Tibial artery (tissue), 4 donors: Measurements from ENCODE around the gene BLACAT1.
"Not testable (repeated sequence)": the region's sequence is repeated elsewhere in the genome, so short reads cannot be mapped to it uniquely, and the experiment has no call there.

ENCODE experiments used
- DNase-seq, 2 donors: peaks; one replicate each; pipeline ENCODE4 v3.0.0-alpha.2; 2019
- H3K27ac ChIP-seq, 2 donors: fragments of 200-600 bp; sonication (generic) in 1 of 2; 1 replicate in 1 of 2; 2 replicates in 1 of 2; pipeline ENCODE4 v1.5.1; 2018 to 2019; ENCODE audit warnings: mild to moderate bottlenecking in 1 of 2
- H3K27me3 ChIP-seq, 2 donors: fragments of 200-600 bp; sonication (generic) in 1 of 2; one replicate each; pipeline versions ENCODE4 v1.5.1 to v1.6.0; 2016 to 2019
- H3K36me3 ChIP-seq, 3 donors: fragments of 200-600 bp; sonication (generic) in 2 of 3; one replicate each; pipeline ENCODE4 v1.5.1; 2016 to 2019; ENCODE audit warnings: mild to moderate bottlenecking in 2 of 3
- H3K4me1 ChIP-seq, 4 donors: fragments of 200-600 bp; sonication (generic) in 2 of 4; 1 replicate in 3 of 4; 2 replicates in 1 of 4; pipeline ENCODE4 v1.5.1; 2016 to 2019
- H3K4me3 ChIP-seq, 2 donors: fragments of 200-600 bp; sonication (generic) in 1 of 2; 1 replicate in 1 of 2; 2 replicates in 1 of 2; pipeline ENCODE4 v1.5.1; 2018 to 2019; ENCODE audit warnings: mild to moderate bottlenecking in 2 of 2
- H3K9me3 ChIP-seq, 3 donors: fragments of 200-600 bp; sonication (generic) in 1 of 3; one replicate each; pipeline ENCODE4 v1.5.1; 2016 to 2019
- intact Hi-C: fragments of 100-400 bp; cut with DNase I; formaldehyde crosslinking; loops from one replicate; pipeline ENCODE4 v1.15.0; 2023; ENCODE audit warnings: low total_unique reads
- TF ChIP-seq, protein P1 (sequence below), 2 experiments: fragments of 200-600 bp in 1 of 2; fragments of 450-650 bp in 1 of 2; IDR thresholded peaks; one replicate each; pipeline ENCODE4 v1.5.1; 2017 to 2019; ENCODE audit warnings: antibody characterized with exemption in 2 of 2, mild to moderate bottlenecking in 1 of 2, moderate library complexity in 1 of 2

Gene BLACAT1

GRCh38 chr1:205436776-205437410, 19.0 kb downstream of the BLACAT1 start:
- Histone ChIP-seq H3K9me3 (no peaks in the 10 kb centered on the region), H3K36me3 (no peaks in the 10 kb centered on the region), H3K27ac (no peak overlapping the region), H3K27me3 (peaks cover 0 to 43% of the 10 kb centered on the region in 2 donors), H3K4me3 (no peak overlapping the region), H3K4me1 (peaks cover 0 to 20% (median 13%) of the 10 kb centered on the region in 4 donors)
- TF ChIP-seq, protein P1, sequence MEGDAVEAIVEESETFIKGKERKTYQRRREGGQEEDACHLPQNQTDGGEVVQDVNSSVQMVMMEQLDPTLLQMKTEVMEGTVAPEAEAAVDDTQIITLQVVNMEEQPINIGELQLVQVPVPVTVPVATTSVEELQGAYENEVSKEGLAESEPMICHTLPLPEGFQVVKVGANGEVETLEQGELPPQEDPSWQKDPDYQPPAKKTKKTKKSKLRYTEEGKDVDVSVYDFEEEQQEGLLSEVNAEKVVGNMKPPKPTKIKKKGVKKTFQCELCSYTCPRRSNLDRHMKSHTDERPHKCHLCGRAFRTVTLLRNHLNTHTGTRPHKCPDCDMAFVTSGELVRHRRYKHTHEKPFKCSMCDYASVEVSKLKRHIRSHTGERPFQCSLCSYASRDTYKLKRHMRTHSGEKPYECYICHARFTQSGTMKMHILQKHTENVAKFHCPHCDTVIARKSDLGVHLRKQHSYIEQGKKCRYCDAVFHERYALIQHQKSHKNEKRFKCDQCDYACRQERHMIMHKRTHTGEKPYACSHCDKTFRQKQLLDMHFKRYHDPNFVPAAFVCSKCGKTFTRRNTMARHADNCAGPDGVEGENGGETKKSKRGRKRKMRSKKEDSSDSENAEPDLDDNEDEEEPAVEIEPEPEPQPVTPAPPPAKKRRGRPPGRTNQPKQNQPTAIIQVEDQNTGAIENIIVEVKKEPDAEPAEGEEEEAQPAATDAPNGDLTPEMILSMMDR (IDR thresholded peaks at IDR 0.05): no peak
- intact Hi-C loops: no loop called here
- DNase-seq: peak in 1 of 2 donors; percentile 33

DNA sequence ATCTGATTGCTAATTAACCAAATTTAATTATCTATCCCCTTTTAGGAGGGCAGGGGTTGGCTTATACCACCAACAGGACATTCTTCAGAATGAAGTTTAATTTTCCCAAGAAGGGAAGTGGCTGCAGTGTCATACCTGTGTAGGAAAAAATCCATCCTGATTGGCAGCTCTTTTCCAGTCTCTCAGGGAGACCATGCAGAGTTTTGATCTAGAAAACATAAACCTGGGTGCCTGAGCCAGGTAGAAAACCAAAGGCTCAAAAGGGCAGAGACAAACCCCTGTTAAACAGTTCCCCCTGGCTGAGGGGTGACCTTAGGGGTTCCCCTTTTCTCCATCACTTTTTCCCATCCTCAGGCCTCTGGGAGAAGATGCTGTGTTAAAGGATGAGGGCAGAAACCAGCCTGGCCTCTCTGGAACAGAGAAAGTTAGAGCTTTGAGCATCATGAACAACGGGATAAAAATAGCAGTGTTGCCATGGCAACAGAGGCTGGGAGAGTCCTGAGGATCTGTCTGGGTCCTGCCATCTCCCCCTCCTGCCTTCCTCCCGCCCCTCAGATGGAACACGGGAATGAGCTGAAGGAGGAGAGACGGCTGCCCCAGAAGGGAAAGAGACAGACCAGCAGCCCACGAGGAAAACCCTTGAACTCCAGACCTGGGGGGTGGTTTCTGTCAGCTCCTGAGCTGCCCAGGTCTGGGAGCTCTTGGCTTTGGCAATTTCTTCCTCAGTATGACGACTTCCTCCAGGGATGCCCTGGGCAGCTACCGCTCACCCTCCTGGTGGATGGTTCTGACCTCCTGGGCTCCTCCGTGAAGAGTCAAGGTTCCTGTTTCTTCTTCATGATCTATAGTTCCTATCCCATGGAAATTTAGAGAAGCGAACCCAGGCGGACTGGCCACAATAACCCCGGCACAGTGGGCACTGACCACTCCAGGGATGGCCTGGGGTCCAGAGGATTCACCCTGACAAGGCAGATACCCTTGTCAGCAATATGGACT, 20.0 kb downstream of the BLACAT1 start:
- no peak overlapping the region for H3K27ac ChIP-seq
- no peak for DNase-seq
- intact Hi-C loops: no loop called here

DNA sequence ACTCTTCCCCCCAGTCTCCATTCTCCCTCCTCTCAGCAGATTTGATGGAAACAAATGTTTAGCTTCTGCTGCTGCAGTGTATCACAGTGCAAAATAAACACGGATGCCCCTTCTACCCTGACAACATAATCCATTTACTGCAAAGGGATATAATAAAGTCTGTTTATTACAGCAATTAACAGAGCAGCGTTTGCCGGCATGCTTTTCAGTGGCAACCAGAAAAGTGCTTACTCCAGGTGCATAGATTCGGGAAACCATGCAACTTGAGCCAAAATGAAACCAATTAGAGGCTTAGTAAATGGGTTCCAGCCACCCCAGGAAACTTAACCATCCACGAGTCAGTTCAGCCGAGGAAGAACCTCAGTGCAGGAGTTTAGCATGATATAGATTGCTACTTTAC, 21.1 kb downstream of the BLACAT1 start:
- Histone ChIP-seq H3K4me1 (peaks cover 0 to 28% (median 21%) of the 10 kb centered on the region in 4 donors), H3K36me3 (no peaks in the 10 kb centered on the region), H3K27me3 (peaks cover 0 to 44% of the 10 kb centered on the region in 2 donors), H3K9me3 (no peaks in the 10 kb centered on the region), H3K4me3 (no peak overlapping the region), H3K27ac (no peak overlapping the region)
- no peak for DNase-seq
- intact Hi-C loops: no loop called here
- TF ChIP-seq, protein P1 (IDR thresholded peaks at IDR 0.05): no peak

More for the DNA sequence above, 20.0 kb downstream of the BLACAT1 start:
- Histone ChIP-seq H3K27me3 (peaks cover 0 to 44% of the 10 kb centered on the region in 2 donors), H3K4me1 (peaks cover 0 to 21% (median 15%) of the 10 kb centered on the region in 4 donors), H3K9me3 (no peaks in the 10 kb centered on the region), H3K4me3 (no peak overlapping the region), H3K36me3 (no peaks in the 10 kb centered on the region)
- TF ChIP-seq, protein P1 (IDR thresholded peaks at IDR 0.05): no peak

- H3K4me3 ChIP-seq, DNase-seq, H3K27ac ChIP-seq, intact Hi-C loops, H3K36me3 ChIP-seq, H3K9me3 ChIP-seq: not testable (repeated sequence)
- Histone ChIP-seq H3K27me3 (peaks cover 0 to 41% of the 10 kb centered on the region in 2 donors), H3K4me1 (peaks cover 0 to 10% (median 7%) of the 10 kb centered on the region in 4 donors)
Measured at GRCh38 chr1:205432692-205433091, 23.2 kb downstream of the BLACAT1 start.

- no peak for DNase-seq
- intact Hi-C loops: no loop called here
- Histone ChIP-seq H3K4me1 (peaks cover 0 to 9% (median 7%) of the 10 kb centered on the region in 4 donors), H3K9me3 (no peaks in the 10 kb centered on the region), H3K27ac (no peak overlapping the region), H3K36me3 (no peaks in the 10 kb centered on the region), H3K4me3 (no peak overlapping the region), H3K27me3 (peaks cover 0 to 41% of the 10 kb centered on the region in 2 donors)
- TF ChIP-seq, protein P1 (IDR thresholded peaks at IDR 0.05): no peak
Measured at GRCh38 chr1:205432116-205432515, 23.7 kb downstream of the BLACAT1 start.
